WERI-Rb-1 (cell line): ENCODE results near the gene GNAT3.

Experiments used
- DNase-seq: peaks from one replicate; pipeline ENCODE4 v3.0.0-alpha.2; 2020
- H3K27ac ChIP-seq: fragments of 250-450 bp; sonication (Bioruptor Pico); 2 replicates; pipeline ENCODE4 v1.5.1; 2020; ENCODE audit warnings: mild to moderate bottlenecking, moderate library complexity
- H3K27me3 ChIP-seq: fragments of 250-450 bp; sonication (Bioruptor Pico); 2 replicates; pipeline ENCODE4 v1.5.1; 2021; ENCODE audit warnings: mild to moderate bottlenecking, low read depth, moderate library complexity; ENCODE audit not compliant: insufficient read depth, severe bottlenecking
- H3K36me3 ChIP-seq: fragments of 250-450 bp; sonication (Bioruptor Pico); 2 replicates; pipeline ENCODE4 v1.5.1; 2020; ENCODE audit warnings: mild to moderate bottlenecking, moderate library complexity
- H3K4me3 ChIP-seq: 2 replicates; pipeline ENCODE4 v1.5.1; 2011; ENCODE audit warnings: low read depth, mild to moderate bottlenecking, control low read depth, low read length
- H3K9me3 ChIP-seq: fragments of 250-450 bp; sonication (Bioruptor Pico); 2 replicates; pipeline ENCODE4 v1.5.1; 2021; ENCODE audit warnings: mild to moderate bottlenecking, moderate library complexity; ENCODE audit not compliant: severe bottlenecking
- CTCF ChIP-seq: IDR thresholded peaks from 2 replicates; pipeline ENCODE4 v1.5.1; 2011; ENCODE audit warnings: low read depth, mild to moderate bottlenecking, control low read depth, inconsistent platforms, low read length

Gene GNAT3

GRCh38 chr7:80491462-80491861 is 20.4 kb downstream of the GNAT3 start:
- Histone ChIP-seq H3K36me3 (no peaks in the 10 kb centered on the region), H3K27ac (no peak overlapping the region), H3K9me3 (no peaks in the 10 kb centered on the region), H3K27me3 (no peaks in the 10 kb centered on the region), H3K4me3 (no peak overlapping the region)
- no peak for TF ChIP-seq CTCF
- no peak for DNase-seq

GRCh38 chr7:80488851-80489370 is 23.0 kb downstream of the GNAT3 start:
- H3K4me3 ChIP-seq: no peak overlapping the region
- H3K9me3 ChIP-seq: no peaks in the 10 kb centered on the region
- no peak for TF ChIP-seq CTCF
- no peak for DNase-seq
- no peak overlapping the region for H3K27ac ChIP-seq
- no peaks in the 10 kb centered on the region for H3K36me3 ChIP-seq
- H3K27me3 ChIP-seq: no peaks in the 10 kb centered on the region

- no peaks in the 10 kb centered on the region for H3K27me3 ChIP-seq
- H3K9me3 ChIP-seq: no peaks in the 10 kb centered on the region
- no peaks in the 10 kb centered on the region for H3K36me3 ChIP-seq
- no peak overlapping the region for H3K27ac ChIP-seq
- DNase-seq: no peak
- no peak for TF ChIP-seq CTCF
- H3K4me3 ChIP-seq: no peak overlapping the region
Observed at GRCh38 chr7:80488406-80488805, 23.5 kb downstream of the GNAT3 start.

GRCh38 chr7:80485721-80486120 is 26.1 kb downstream of the GNAT3 start:
- Histone ChIP-seq H3K27me3 (no peaks in the 10 kb centered on the region), H3K9me3 (no peaks in the 10 kb centered on the region), H3K4me3 (no peak overlapping the region), H3K36me3 (no peaks in the 10 kb centered on the region), H3K27ac (no peak overlapping the region)
- no peak for TF ChIP-seq CTCF
- no peak for DNase-seq

- no peak overlapping the region for H3K27ac ChIP-seq
- no peaks in the 10 kb centered on the region for H3K9me3 ChIP-seq
- no peak overlapping the region for H3K4me3 ChIP-seq
- H3K36me3 ChIP-seq: no peaks in the 10 kb centered on the region
- no peak for DNase-seq
- TF ChIP-seq CTCF: no peak
- no peaks in the 10 kb centered on the region for H3K27me3 ChIP-seq
Observed at GRCh38 chr7:80482950-80483349, 28.9 kb downstream of the GNAT3 start.

- TF ChIP-seq CTCF: no peak
- no peaks in the 10 kb centered on the region for H3K36me3 ChIP-seq
- no peak overlapping the region for H3K4me3 ChIP-seq
- H3K27ac ChIP-seq: no peak overlapping the region
- H3K27me3 ChIP-seq: no peaks in the 10 kb centered on the region
- no peaks in the 10 kb centered on the region for H3K9me3 ChIP-seq
- DNase-seq: no peak
Observed at GRCh38 chr7:80481196-80481884, 30.5 kb downstream of the GNAT3 start.
